HL-60 (cell line): Measurements from ENCODE around the gene CORO1A.

Experiments
- DNase-seq, 2 experiments: peaks; one replicate each; pipeline ENCODE4 v3.0.0-alpha.2; 2010 to 2020; ENCODE audit warnings: low read depth in 1 of 2, low spot score in 1 of 2
- H3K27ac ChIP-seq: fragments of 250-450 bp; sonication (Bioruptor Pico); replicated peaks from 2 replicates; pipeline ENCODE4 v1.5.1; 2020; ENCODE audit warnings: mild to moderate bottlenecking, moderate library complexity
- H3K27me3 ChIP-seq: fragments of 250-450 bp; sonication (Bioruptor Pico); 2 replicates; pipeline ENCODE4 v1.5.1; 2021; ENCODE audit warnings: mild to moderate bottlenecking, moderate library complexity; ENCODE audit not compliant: insufficient read depth, poor library complexity, severe bottlenecking
- H3K4me3 ChIP-seq: replicated peaks from 2 replicates; pipeline ENCODE4 v1.5.1; 2011; ENCODE audit warnings: mild to moderate bottlenecking, control low read depth, low read length; ENCODE audit not compliant: insufficient read depth
- GABPA ChIP-seq: IDR thresholded peaks from 2 replicates; pipeline ENCODE4 v1.6.1; 2012; ENCODE audit warnings: low read depth
- POLR2AphosphoS5 ChIP-seq: IDR thresholded peaks from 2 replicates; pipeline ENCODE4 v1.6.1; 2012; ENCODE audit warnings: low read depth
- SPI1 ChIP-seq: IDR thresholded peaks from 2 replicates; pipeline ENCODE4 v1.6.1; 2012; ENCODE audit warnings: low read depth, mild to moderate bottlenecking, borderline replicate concordance
- TF ChIP-seq, protein P1 (sequence below): IDR thresholded peaks from 2 replicates; pipeline ENCODE4 v1.6.1; 2012; ENCODE audit warnings: low read depth; ENCODE audit not compliant: insufficient replicate concordance
- TF ChIP-seq, protein P2 (sequence below): IDR thresholded peaks from one replicate; pipeline ENCODE4 v1.5.1; 2011; ENCODE audit warnings: low read length, control low read depth, inconsistent platforms; ENCODE audit not compliant: insufficient read depth

Gene CORO1A

DNA sequence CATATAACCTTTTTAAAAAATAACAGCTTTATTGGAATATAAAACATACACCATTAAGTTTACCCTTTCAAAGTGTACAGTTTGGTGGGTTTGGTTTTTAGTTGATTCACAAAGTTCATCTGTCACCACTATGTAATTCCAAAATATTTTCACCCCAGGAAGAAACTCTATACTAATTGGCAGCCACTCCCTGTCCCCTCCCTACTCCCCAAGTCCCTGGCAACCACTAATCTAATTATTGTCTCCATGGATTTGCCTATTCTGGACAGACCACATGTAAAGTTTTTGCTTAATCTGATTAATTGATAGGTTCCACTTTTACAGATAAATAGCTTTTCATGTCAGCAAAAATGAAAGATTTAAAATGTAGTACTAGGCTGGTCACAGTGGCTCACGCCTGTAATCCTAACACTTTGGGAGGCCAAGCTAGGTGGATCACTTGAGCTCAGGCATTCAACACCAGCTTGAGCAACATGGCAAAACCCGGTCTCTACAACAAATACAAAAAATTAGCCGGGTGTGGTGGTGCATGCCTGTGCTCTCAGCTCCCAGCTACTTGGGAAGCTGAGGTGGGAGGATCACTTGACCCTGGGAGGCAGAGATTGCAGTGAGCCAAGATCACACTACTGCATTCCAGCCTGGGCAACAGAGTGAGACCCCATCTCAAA, 35.4 kb upstream of the CORO1A start:
- H3K27me3 ChIP-seq = no peaks in the 10 kb centered on the region
- TF ChIP-seq GABPA (no peak), SPI1 (no peak), POLR2AphosphoS5 (no peak)
- TF ChIP-seq, protein P1, sequence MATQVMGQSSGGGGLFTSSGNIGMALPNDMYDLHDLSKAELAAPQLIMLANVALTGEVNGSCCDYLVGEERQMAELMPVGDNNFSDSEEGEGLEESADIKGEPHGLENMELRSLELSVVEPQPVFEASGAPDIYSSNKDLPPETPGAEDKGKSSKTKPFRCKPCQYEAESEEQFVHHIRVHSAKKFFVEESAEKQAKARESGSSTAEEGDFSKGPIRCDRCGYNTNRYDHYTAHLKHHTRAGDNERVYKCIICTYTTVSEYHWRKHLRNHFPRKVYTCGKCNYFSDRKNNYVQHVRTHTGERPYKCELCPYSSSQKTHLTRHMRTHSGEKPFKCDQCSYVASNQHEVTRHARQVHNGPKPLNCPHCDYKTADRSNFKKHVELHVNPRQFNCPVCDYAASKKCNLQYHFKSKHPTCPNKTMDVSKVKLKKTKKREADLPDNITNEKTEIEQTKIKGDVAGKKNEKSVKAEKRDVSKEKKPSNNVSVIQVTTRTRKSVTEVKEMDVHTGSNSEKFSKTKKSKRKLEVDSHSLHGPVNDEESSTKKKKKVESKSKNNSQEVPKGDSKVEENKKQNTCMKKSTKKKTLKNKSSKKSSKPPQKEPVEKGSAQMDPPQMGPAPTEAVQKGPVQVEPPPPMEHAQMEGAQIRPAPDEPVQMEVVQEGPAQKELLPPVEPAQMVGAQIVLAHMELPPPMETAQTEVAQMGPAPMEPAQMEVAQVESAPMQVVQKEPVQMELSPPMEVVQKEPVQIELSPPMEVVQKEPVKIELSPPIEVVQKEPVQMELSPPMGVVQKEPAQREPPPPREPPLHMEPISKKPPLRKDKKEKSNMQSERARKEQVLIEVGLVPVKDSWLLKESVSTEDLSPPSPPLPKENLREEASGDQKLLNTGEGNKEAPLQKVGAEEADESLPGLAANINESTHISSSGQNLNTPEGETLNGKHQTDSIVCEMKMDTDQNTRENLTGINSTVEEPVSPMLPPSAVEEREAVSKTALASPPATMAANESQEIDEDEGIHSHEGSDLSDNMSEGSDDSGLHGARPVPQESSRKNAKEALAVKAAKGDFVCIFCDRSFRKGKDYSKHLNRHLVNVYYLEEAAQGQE = no peak
- TF ChIP-seq, protein P2, sequence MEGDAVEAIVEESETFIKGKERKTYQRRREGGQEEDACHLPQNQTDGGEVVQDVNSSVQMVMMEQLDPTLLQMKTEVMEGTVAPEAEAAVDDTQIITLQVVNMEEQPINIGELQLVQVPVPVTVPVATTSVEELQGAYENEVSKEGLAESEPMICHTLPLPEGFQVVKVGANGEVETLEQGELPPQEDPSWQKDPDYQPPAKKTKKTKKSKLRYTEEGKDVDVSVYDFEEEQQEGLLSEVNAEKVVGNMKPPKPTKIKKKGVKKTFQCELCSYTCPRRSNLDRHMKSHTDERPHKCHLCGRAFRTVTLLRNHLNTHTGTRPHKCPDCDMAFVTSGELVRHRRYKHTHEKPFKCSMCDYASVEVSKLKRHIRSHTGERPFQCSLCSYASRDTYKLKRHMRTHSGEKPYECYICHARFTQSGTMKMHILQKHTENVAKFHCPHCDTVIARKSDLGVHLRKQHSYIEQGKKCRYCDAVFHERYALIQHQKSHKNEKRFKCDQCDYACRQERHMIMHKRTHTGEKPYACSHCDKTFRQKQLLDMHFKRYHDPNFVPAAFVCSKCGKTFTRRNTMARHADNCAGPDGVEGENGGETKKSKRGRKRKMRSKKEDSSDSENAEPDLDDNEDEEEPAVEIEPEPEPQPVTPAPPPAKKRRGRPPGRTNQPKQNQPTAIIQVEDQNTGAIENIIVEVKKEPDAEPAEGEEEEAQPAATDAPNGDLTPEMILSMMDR = no peak
- H3K4me3 ChIP-seq = no peak overlapping the region
- peak overlapping the region; percentile 10 for H3K27ac ChIP-seq
- DNase-seq = no peak

DNA sequence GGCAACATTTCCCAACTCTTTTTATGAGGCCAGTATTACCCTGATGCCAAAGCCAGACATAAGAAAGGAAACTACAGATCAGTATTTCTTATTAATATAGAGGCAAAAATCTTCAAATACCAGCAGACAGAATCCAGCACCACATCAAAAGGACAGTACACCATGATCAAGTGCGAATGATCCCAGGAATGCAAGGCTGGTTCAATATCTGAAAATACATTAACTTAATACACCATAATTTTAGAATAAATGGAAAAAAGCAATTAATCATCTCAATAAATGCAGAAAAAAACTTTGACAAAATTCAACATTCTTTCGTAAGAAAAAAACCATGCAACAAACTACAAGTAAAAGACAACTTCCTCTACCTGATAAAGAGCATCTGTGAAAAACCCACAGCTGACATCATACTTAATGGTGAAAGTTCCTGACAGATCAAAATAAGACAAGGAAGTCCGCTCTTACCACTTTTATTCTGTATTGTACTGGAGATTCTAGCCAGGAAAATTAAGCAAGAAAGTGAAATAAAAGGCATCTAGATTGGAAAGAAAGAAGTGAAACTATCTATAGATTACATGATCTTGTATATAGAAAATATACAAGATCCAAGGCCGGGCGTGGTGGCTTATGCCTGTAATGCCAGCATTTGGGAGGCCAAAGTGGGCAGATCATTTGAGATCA, 34.0 kb upstream of the CORO1A start:
- Histone ChIP-seq H3K27ac (peak overlapping the region; percentile 56), H3K4me3 (no peak overlapping the region), H3K27me3 (no peaks in the 10 kb centered on the region)
- DNase-seq = peak; percentile 79 to 84
- TF ChIP-seq, protein P1 = peak; percentile 70
- TF ChIP-seq, protein P2 = no peak
- peak; percentile 8; the same call in 1 of the 2 replicates for TF ChIP-seq SPI1

DNA sequence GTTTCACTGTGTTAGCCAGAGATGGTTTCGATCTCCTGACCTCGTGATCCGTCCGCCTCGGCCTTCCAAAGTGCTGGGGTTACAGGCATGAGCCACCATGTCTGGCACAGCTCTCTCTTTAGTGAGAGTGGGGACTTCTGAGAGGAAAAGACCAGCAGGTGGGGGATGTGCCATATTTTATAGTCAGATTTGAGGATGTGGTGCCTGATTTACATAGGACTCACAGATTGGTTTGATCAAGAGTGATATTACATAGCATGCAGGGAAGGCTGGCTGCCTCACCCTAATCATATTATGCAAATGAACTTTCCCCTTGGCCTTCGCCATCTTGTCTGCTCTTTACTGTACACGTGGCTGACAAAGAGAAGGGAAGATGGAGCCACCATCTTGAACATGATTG, 32.3 kb upstream of the CORO1A start:
- Histone ChIP-seq H3K27ac (no peak overlapping the region), H3K27me3 (no peaks in the 10 kb centered on the region), H3K4me3 (no peak overlapping the region)
- DNase-seq = no peak
- TF ChIP-seq SPI1 (no peak), POLR2AphosphoS5 (no peak), GABPA (no peak)
- TF ChIP-seq, protein P1 = no peak
- TF ChIP-seq, protein P2 = no peak
